ENCODE measurements around the gene HPN. TPM values are rescaled to one million over a fixed set of nuclear protein-coding genes. Genes with fewer than 3 reads are reported as not detected.

The HPN gene
- total and polyA plus RNA-seq, 2 experiments from 2014 or later = 14.0 to 17.4 TPM

GRCh38 chr19:35069696-35070095 is 28.2 kb downstream of the HPN start:
- H3K4me3 Mint-ChIP-seq = no peak overlapping the region
- Histone ChIP-seq H3F3A (replicated peaks; ENCODE audit: low read depth) (peaks cover 18% of the 10 kb centered on the region; the same call in 1 of the 2 replicates), H3K4me3 (no peak overlapping the region), H2AFZ (no peak overlapping the region), H3K4me1 (ENCODE audit: insufficient read depth) (peaks cover 20% of the 10 kb centered on the region), H3K79me2 (replicated peaks; ENCODE audit: insufficient read depth) (no peaks in the 10 kb centered on the region), H3K27me3 (ENCODE audit: insufficient read depth) (no peaks in the 10 kb centered on the region), H3K36me3 (ENCODE audit: insufficient read depth) (no peaks in the 10 kb centered on the region), H4K20me1 (replicated peaks; ENCODE audit: insufficient read depth) (no peaks in the 10 kb centered on the region), H3K9me2 (ENCODE audit: insufficient read depth) (0 out of 2 replicates have a peak, but pooled peaks cover 4% of the 10 kb centered on the region), H3K27ac (ENCODE audit: low read depth) (peak overlapping the region; percentile 96), H3K4me2 (peak overlapping the region; percentile 35; the same call in 1 of the 2 replicates)
- H3K4me1 Mint-ChIP-seq = peaks cover 29% of the 10 kb centered on the region
- DNase-seq (ENCODE audit: low spot score) (no peak), ATAC-seq (no peak)
- H3K27ac Mint-ChIP-seq = no peak overlapping the region
- H3K27me3 Mint-ChIP-seq (ENCODE audit: insufficient read depth, low read depth, poor library complexity) = peaks cover 26% of the 10 kb centered on the region
- TF ChIP-seq CREB1 (CRISPR knock-in tag; IDR thresholded peaks at IDR 0.05; ENCODE audit: low read depth) (no peak), ZNF462 (CRISPR knock-in tag; IDR thresholded peaks at IDR 0.05) (no peak), ETS1 (IDR thresholded peaks at IDR 0.05) (no peak), POLR2AphosphoS5 (IDR thresholded peaks at IDR 0.05; ENCODE audit: low read depth) (no peak), EZH2 (IDR thresholded peaks at IDR 0.05; ENCODE audit: low read depth, unreplicated experiment) (no peak), NANOG (IDR thresholded peaks at IDR 0.05; ENCODE audit: borderline replicate concordance) (no peak), EZH2phosphoT487 (IDR thresholded peaks at IDR 0.05; ENCODE audit: unreplicated experiment) (no peak), JUNB (IDR thresholded peaks at IDR 0.05; ENCODE audit: unreplicated experiment) (no peak), ZNF114 (CRISPR knock-in tag; IDR thresholded peaks at IDR 0.05) (no peak), STAT1 (IDR thresholded peaks at IDR 0.05; ENCODE audit: unreplicated experiment) (no peak)
- 0 out of 3 replicates have a peak, but pooled peaks cover 5% of the 10 kb centered on the region for H3K9me3 Mint-ChIP-seq
- H3K36me3 Mint-ChIP-seq (ENCODE audit: low read depth) = no peaks in the 10 kb centered on the region; the same call in 2 of the 3 replicates

All from GM23338 (cell line).